Measurements from ENCODE around the gene BAZ1A.

- TF ChIP-seq POLR2AphosphoS5 (IDR thresholded peaks at IDR 0.05; ENCODE audit: low read depth, low read length) = no peak
- no peak for TF ChIP-seq POLR2A (IDR thresholded peaks at IDR 0.05; ENCODE audit: low read depth, low read length)
- TF ChIP-seq TAF1 (IDR thresholded peaks at IDR 0.05; ENCODE audit: borderline replicate concordance, low read depth, low read length) = no peak
Measured at GRCh38 chr14:34754687-34755086, 120.5 kb downstream of the BAZ1A start.

All from GM12892 (cell line).